ENCODE data around the gene MYH14.
"Not testable (repeated sequence)": the region's sequence is repeated elsewhere in the genome, so short reads cannot be mapped to it uniquely, and the experiment has no call there.

Gene MYH14

GRCh38 chr19:50337031-50337430 lies 133.6 kb downstream of the MYH14 start:
- not testable (repeated sequence) for DNase-seq

DNA sequence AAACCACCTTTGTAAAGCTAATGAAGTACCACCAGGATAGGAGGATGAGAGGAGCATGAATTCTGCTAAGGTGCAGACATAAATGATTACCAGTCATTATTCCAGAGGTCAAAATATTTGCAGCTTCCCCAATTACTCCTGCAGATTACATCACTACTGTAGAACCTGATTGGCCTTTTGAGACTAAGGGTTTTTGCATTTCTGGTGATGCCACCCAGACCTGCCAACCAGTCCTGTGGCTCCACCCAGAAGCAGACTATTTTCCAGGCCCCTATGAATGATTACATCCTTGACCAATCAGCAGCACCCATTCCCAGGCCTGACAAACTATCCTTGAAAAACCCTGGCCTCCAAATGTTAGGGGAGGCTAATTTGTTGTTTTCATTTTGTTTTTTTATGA lies 136.9 kb downstream of the MYH14 start:
- no peak for DNase-seq

DNA sequence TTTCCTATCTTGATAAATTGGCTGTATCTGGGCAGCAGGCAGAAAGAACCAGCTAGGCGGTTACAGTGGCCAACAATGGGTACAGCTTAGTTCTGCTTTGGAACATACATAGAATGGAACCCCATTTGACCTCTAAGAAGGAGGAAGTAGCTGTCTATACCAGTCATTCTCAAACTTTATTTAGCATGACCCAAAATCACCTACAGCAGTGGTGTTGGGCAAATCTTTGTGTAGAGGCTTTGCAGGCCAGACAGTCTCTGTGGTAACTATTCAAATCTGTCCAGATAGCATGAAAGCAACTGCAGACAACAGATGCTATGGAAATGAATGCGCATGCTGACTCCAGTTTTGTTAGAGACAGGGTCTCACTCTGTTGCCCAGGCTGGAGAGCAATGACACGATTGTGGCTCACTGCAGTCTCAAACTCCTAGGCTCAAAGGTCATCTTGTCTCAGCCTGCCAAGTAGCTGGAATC lies 137.7 kb downstream of the MYH14 start:
- DNase-seq: no peak

DNA sequence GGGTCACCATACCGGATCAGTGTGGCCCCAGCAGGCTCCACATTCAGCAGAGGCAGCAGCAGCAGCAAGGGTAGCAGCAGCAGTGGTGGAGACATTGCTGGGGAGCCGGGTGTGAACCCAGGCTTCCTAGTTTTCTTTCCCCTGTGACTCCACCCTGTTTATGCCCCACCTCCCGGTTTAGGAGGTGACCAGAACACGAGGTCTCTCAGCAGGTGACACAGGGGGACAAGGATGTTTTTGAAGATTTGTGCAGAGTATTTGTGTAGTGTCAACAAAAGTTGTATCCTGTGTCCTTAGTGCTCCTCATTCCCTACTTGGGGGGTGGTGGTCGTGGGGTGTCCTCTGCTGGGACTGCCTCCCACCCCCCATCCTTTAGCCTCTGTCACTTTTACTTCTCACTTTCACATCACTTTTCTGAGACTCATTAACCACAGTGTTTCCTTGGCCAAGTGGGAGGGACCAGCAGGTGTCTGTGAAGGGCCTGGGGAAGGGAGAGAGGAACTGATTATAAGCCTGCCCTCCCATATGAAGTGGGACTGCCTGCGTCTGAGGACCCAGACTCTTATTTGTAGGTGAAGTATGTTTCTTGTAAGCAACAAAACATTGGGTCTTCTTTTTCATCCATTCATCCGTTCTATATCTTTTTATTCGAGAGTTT lies 141.4 kb downstream of the MYH14 start:
- DNase-seq: no peak

GRCh38 chr19:50347089-50347581 lies 143.7 kb downstream of the MYH14 start:
- DNase-seq: not testable (repeated sequence)

- no peak for DNase-seq
Measured at GRCh38 chr19:50349277-50350057, 146.0 kb downstream of the MYH14 start.

DNA sequence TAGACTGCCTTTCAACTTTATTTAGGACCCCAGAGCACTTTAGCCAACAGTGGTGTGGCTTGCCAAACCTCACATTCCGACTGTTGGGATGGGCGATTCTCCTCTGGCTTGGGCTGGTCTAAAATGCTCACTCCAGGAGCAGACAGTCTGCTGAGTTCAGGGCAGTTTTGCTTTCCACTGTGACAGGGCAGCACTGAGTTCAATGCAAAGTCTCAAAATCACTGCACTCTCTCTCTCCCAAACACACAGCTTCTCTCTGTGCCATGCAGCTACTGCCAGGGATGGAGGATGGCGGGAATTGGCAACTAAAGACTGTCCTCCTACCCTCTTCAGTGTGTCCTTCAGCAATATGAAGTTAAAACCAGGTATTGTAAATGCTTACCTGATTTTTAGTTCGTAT lies 148.8 kb downstream of the MYH14 start:
- DNase-seq: no peak

DNA sequence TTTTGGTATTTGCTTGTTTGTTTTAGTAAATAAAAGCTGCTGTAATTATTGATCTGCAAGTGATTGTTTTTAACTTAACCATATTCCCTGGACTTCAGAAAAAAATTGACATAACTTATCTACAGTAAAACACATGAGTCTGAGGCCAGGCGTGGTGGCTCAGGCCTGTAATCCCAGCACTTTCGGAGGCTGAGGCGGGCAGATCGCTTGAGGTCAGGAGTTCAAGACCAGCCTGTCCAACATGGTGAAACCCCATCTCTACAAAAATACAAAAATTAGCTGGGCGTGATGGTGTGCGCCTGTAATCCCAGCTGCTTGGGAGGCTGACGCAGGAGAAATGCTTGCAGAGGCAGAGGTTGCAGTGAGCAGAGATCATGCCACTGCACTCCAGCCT lies 150.1 kb downstream of the MYH14 start:
- not testable (repeated sequence) for DNase-seq

- no peak for DNase-seq
Measured at GRCh38 chr19:50356691-50357177, 153.3 kb downstream of the MYH14 start.

DNA sequence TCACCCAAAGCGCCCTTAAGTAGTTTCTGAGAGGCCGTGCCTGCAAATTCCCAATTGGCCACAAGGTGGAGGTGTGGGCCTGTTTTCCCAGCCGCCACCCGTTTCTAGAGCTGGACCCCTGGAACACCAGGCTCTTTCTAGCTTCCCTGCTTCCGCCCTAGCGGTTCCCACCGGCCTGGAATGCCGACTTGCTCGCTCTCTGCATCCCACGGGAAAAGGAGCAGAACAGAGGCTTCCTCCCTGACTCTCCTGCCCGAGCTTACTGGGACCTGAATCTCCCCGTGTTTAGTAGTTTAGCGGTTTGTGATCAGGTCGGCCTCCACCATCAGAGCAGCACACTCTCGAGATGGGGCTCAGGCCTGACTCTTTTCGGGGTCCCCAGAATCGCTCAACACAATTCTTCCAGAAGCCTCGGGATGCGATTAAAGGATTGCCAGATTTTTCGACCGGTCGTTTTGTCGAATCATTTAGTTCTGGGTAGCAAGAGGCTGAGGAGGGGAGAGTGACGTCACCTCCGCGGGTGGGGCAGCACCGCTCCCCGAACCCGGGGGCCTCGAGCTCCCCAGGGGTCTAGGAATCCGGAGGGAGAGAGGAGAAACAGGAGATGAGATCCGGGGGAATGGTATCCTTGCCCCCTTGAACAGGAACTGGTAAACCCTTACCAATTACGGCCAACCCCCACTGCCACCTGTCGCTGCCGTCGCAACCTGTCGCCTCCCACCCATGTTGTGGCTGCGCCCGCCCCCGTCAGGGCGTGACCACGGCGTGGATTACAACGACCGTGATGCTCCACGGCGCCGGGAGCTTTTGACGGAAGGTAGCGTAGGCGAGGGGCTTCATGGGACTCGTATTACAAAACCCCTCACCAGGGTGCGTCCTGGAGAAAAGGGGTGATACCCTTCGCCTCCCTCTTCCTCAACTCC lies 154.0 kb downstream of the MYH14 start:
- DNase-seq: peak; percentile 79 to 88 (median 85)

DNA sequence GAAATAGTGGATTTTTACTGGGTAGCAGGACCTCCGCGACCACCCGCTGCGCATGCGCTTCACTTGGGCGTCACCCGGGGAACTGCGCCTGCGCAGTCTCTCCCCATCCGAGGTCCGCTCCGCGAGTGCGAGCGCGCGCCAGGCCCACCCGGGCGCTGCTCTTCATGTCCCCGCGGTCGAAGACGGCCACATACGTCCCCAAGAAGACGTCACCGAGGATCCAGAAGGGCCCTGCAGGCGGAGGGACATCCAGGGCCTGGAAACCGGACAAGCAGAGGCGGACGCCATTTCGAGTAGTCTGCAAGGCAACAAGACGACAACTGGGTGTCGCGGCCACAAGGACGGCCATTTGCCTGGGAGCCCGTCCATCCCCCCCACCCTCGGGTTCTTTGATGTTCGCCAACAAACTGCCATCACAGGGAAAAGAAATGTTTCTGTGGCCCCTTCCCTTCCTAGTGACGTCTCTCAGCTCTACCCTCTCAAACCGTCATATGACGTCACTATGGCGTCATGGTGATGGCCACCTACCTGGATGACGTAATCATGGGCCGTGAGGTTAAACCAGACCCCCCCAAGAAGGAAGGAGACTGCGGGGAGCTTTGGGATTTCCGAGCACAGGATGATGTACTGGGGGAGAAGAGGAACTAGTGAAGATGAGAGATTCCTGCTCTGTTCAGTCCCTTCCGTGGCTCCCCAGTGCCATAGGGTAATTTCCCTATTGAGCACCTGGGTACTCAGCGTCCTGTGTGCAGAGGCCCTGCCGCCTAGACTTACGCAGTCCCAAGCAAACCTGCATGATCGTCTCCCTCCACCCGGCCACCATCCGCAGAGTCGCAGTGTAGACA lies 155.3 kb downstream of the MYH14 start:
- peak; percentile 74 to 91 (median 84) for DNase-seq

DNA sequence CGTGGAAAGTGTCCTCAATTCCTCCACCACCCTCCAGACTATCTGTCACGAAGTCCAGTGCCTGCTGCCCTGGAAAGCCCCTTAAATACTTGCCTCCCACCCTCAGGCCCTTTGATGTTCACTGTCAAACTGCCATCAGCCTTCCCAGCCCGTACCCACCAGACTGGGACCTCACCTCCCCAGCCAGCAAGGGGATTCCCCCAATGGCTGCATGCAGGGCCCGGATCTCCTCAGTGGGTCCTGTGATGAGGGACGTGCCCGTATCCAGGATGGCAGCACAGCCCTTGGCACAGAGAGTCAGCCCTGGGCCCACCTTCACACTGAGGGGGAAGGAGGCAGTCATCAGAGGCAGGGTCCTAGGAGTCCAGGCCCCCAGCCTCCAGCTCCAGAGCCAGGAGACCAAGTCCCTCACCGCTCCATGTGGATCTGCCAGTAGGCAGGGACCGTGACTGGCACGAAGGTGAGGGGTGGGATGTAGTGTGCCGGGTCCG lies 156.0 kb downstream of the MYH14 start:
- no peak for DNase-seq
